GM23248 (cell line): Measurements from ENCODE around the gene TBC1D13. TPM values are rescaled to one million over a fixed set of nuclear protein-coding genes. Genes with fewer than 3 reads are reported as not detected.

ENCODE experiments used
- DNase-seq: peaks from one replicate; pipeline ENCODE4 v3.0.0-alpha.2; 2015
- H2AFZ ChIP-seq: fragments of 200-600 bp; sonication (generic); 2 replicates; pipeline ENCODE4 v1.6.1; 2016; ENCODE audit warnings: antibody characterized with exemption
- H3F3A ChIP-seq: fragments of 200-600 bp; sonication (generic); 2 replicates; pipeline ENCODE4 v1.6.1; 2016; ENCODE audit warnings: mild to moderate bottlenecking, antibody characterized with exemption, mixed run types; ENCODE audit not compliant: insufficient read depth
- H3K27ac ChIP-seq: fragments of 200-600 bp; sonication (generic); 2 replicates; pipeline ENCODE4 v1.5.1; 2016; ENCODE audit warnings: mild to moderate bottlenecking
- H3K27me3 ChIP-seq: fragments of 200-600 bp; sonication (generic); replicated peaks from 2 replicates; pipeline ENCODE4 v1.6.1; 2016; ENCODE audit warnings: mild to moderate bottlenecking; ENCODE audit not compliant: insufficient read depth
- H3K36me3 ChIP-seq: fragments of 200-600 bp; sonication (generic); 2 replicates; pipeline ENCODE4 v1.6.1; 2016; ENCODE audit warnings: low read depth, mild to moderate bottlenecking
- H3K4me1 ChIP-seq: fragments of 200-600 bp; sonication (generic); 2 replicates; pipeline ENCODE4 v1.6.1; 2016; ENCODE audit warnings: mild to moderate bottlenecking; ENCODE audit not compliant: insufficient read depth
- H3K4me2 ChIP-seq: fragments of 200-600 bp; sonication (generic); one replicate; pipeline ENCODE4 v1.6.1; 2016; ENCODE audit warnings: mild to moderate bottlenecking; ENCODE audit not compliant: unreplicated experiment
- H3K4me3 ChIP-seq: fragments of 200-600 bp; sonication (generic); 2 replicates; pipeline ENCODE4 v1.5.1; 2016; ENCODE audit warnings: mild to moderate bottlenecking
- H3K79me2 ChIP-seq: fragments of 200-600 bp; sonication (generic); 2 replicates; pipeline ENCODE4 v1.6.1; 2016; ENCODE audit warnings: mild to moderate bottlenecking; ENCODE audit not compliant: insufficient read depth
- H3K9ac ChIP-seq: fragments of 200-600 bp; sonication (generic); 2 replicates; pipeline ENCODE4 v1.6.1; 2016; ENCODE audit warnings: mild to moderate bottlenecking
- H3K9me2 ChIP-seq: fragments of 200-600 bp; sonication (generic); 2 replicates; pipeline ENCODE4 v1.6.1; 2016; ENCODE audit warnings: mixed run types, mild to moderate bottlenecking, moderate library complexity; ENCODE audit not compliant: insufficient read depth
- H3K9me3 ChIP-seq: fragments of 200-600 bp; sonication (generic); one replicate; pipeline ENCODE4 v1.6.1; 2017; ENCODE audit warnings: low read depth
- H4K20me1 ChIP-seq: fragments of 200-600 bp; sonication (generic); 2 replicates; pipeline ENCODE4 v1.6.0; 2016; ENCODE audit not compliant: insufficient read depth
- EZH2 ChIP-seq: fragments of 200-600 bp; sonication (generic); IDR thresholded peaks from 2 replicates; pipeline ENCODE4 v1.6.1; 2018; ENCODE audit warnings: antibody characterized with exemption, mild to moderate bottlenecking; ENCODE audit not compliant: insufficient read depth, poor library complexity, severe bottlenecking
- EZH2phosphoT487 ChIP-seq: fragments of 200-600 bp; sonication (generic); IDR thresholded peaks from 2 replicates; pipeline ENCODE4 v1.6.1; 2018; ENCODE audit warnings: antibody characterized with exemption, moderate library complexity, mild to moderate bottlenecking, low read depth; ENCODE audit not compliant: insufficient read depth
- WGBS, 2 experiments: methylation state at CpG; one replicate each; pipeline ENCODE4 v1.1.6; 2015 to 2017; ENCODE audit warnings: low lambda C conversion rate in 2 of 2, low coverage in 1 of 2; ENCODE audit errors: missing lambda C conversion rate in 2 of 2; 5-methylcytosine and 5-hydroxymethylcytosine counted together
- in situ Hi-C: fragments of 300-500 bp; cut with MboI; formaldehyde crosslinking; loops from 2 replicates; pipeline ENCODE4 v1.15.0; 2020
- polyA plus RNA-seq: library from polyadenylated mRNA; unstranded; fragments of >200 nt; fragmentation: Nextera tagmentation; extraction: Ambion mirVana; gene quantifications from 2 replicates; pipeline ENCODE4 v1.2.1, GENCODE V29; 2016
- total RNA-seq: library from RNA; depleted of rRNA; stranded (reverse); fragments of >200 nt; shearing (Covaris generic); gene quantifications from 2 replicates; pipeline ENCODE4 v1.2.3, GENCODE V29; 2014

The TBC1D13 gene
- total and polyA plus RNA-seq, 2 experiments from 2014 or later, result 17.3 to 25.3 TPM

DNA sequence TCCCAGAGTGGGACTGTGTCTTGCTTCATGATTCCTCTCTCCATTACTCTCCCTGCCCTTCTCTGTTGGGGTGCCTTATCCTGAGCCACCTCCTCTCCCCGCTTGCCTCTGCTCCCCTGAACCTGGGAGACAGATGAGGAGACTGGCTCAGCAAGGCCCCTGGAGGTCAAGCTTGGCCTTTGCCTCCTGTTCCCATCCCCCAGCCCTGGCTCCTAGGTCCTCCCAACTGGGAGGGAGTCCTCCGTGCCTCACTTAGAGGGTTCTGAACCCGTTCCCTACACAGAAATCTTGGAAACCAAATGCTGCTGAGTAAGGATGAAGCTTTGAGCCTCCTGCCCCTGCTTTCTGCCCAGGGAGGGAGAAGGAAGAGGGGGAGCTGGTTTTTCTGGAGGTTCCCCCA, 21.5 kb downstream of the TBC1D13 start:
- TF ChIP-seq EZH2phosphoT487, result no peak
- no peak for TF ChIP-seq EZH2
- Histone ChIP-seq H3K36me3 (peaks cover 4% of the 10 kb centered on the region; the same call in 1 of the 2 replicates), H3K9me2 (no peaks in the 10 kb centered on the region), H3K27me3 (no peaks in the 10 kb centered on the region), H3K9ac (no peak overlapping the region), H3K4me2 (no peak overlapping the region), H2AFZ (no peak overlapping the region), H4K20me1 (no peaks in the 10 kb centered on the region), H3K79me2 (no peaks in the 10 kb centered on the region), H3F3A (no peaks in the 10 kb centered on the region), H3K9me3 (no peaks in the 10 kb centered on the region), H3K4me3 (no peak overlapping the region), H3K27ac (no peak overlapping the region), H3K4me1 (no peaks in the 10 kb centered on the region)
- no peak for DNase-seq
- in situ Hi-C loops, result no loop called here
- 92 to 93% methylated on average over 3 of the region's 3 CpGs for WGBS, 2 experiments

DNA sequence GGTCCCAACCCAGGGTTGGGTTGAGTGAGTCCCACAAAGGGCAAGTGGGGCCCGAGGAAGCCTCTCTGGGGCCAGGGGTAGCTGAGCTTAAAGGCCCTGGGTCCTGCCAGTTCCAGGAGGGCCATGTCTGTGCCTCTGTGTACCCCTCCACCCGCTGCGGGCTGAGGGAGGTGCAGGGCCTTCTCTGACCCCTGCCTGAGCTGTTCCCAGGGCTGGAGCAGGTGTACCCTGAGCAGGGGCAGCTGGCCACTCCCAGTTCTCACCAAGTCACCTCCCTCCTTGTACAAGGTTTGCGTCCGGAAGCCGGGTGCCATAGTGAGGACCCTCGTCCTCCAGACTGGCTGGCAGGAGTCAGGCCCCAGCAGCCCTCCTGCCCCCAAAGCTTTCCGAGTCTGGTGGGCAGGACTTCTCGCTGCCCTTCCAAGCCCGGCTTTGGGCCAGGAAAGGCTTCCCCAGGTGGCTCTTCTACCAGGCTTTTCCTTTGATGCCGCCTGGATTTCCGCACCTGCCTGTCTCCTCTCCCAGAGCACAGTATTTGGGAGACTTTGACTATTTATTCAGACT, 22.1 kb downstream of the TBC1D13 start:
- no peak overlapping the region for H3K27ac ChIP-seq
- no peaks in the 10 kb centered on the region for H3K9me3 ChIP-seq
- in situ Hi-C loops, result no loop called here
- TF ChIP-seq EZH2 (no peak), EZH2phosphoT487 (no peak)
- H2AFZ ChIP-seq, result no peak overlapping the region
- H3K79me2 ChIP-seq, result no peaks in the 10 kb centered on the region
- no peaks in the 10 kb centered on the region for H3K27me3 ChIP-seq
- H3F3A ChIP-seq, result no peaks in the 10 kb centered on the region
- no peaks in the 10 kb centered on the region for H3K4me1 ChIP-seq
- no peak for DNase-seq
- no peaks in the 10 kb centered on the region for H4K20me1 ChIP-seq
- H3K4me3 ChIP-seq, result no peak overlapping the region
- H3K36me3 ChIP-seq, result peaks cover 4% of the 10 kb centered on the region; the same call in 1 of the 2 replicates
- no peaks in the 10 kb centered on the region for H3K9me2 ChIP-seq
- H3K9ac ChIP-seq, result no peak overlapping the region
- no peak overlapping the region for H3K4me2 ChIP-seq
- 94 to 98% methylated on average over 9 to 12 of the region's 12 CpGs for WGBS, 2 experiments

DNA sequence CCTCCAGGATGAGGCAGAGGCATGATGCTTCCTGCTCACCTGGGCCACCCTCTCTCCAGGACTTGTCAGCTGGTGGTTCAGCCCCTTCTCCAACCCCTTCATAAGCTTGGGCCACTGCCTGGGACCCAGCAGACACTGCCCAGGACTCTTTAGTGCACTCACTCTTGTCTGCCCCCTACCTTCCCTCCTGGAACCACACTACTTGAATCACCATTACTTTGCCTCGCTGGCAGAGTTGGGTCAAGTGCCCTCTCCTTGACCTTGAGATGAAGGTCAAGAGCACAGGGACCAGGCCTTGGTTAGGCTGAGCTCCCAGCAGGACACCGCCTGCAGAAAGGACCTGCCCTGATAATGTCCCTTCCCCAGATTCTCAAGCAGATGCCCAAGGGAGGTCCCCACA, 22.8 kb downstream of the TBC1D13 start:
- Histone ChIP-seq H3K79me2 (no peaks in the 10 kb centered on the region), H3K4me3 (no peak overlapping the region), H3K36me3 (0 out of 2 replicates have a peak, but pooled peaks cover 4% of the 10 kb centered on the region), H3K4me2 (no peak overlapping the region), H3K9ac (no peak overlapping the region), H3K9me3 (no peaks in the 10 kb centered on the region), H4K20me1 (no peaks in the 10 kb centered on the region), H3K4me1 (no peaks in the 10 kb centered on the region), H3K27ac (no peak overlapping the region), H3K27me3 (no peaks in the 10 kb centered on the region), H2AFZ (no peak overlapping the region), H3K9me2 (no peaks in the 10 kb centered on the region), H3F3A (no peaks in the 10 kb centered on the region)
- no peak for TF ChIP-seq EZH2phosphoT487
- TF ChIP-seq EZH2, result no peak
- no peak for DNase-seq
- in situ Hi-C loops, result no loop called here
- 69 to 88% methylated on average over 2 of the region's 2 CpGs for WGBS, 2 experiments

DNA sequence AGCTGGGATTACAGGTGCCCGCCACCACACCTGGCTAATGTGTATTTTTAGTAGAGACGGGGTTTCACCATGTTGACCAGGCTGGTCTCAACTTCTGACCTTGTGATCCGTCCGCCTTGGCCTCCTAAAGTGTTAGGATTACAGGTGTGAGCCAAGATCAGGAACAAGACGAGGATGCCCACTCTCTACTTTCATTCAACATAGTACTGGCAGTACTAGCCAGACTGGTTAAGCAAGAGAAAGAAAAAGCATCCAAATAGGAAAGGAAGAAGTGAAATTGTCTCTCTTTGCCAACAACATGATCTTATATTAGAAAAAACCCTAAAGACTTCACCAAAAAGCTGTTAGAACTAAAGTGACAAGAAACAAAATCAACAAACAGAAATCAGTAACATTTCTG, 23.8 kb downstream of the TBC1D13 start:
- no peaks in the 10 kb centered on the region for H3K9me3 ChIP-seq
- in situ Hi-C loops, result no loop called here
- H3F3A ChIP-seq, result no peaks in the 10 kb centered on the region
- DNase-seq, result no peak
- no peak overlapping the region for H3K27ac ChIP-seq
- 0 out of 2 replicates have a peak, but pooled peaks cover 4% of the 10 kb centered on the region for H3K36me3 ChIP-seq
- TF ChIP-seq EZH2 (no peak), EZH2phosphoT487 (no peak)
- H3K9me2 ChIP-seq, result no peaks in the 10 kb centered on the region
- 69 to 72% methylated on average over 5 of the region's 5 CpGs for WGBS, 2 experiments
- no peak overlapping the region for H2AFZ ChIP-seq
- H3K9ac ChIP-seq, result no peak overlapping the region
- no peaks in the 10 kb centered on the region for H3K79me2 ChIP-seq
- no peaks in the 10 kb centered on the region for H3K27me3 ChIP-seq
- H3K4me1 ChIP-seq, result no peaks in the 10 kb centered on the region
- H3K4me3 ChIP-seq, result no peak overlapping the region
- H4K20me1 ChIP-seq, result no peaks in the 10 kb centered on the region
- no peak overlapping the region for H3K4me2 ChIP-seq
